ENCODE measurements around the gene CHMP1B. TPM values are rescaled to one million over a fixed set of nuclear protein-coding genes. Genes with fewer than 3 reads are reported as not detected.

CHMP1B gene, protein sequence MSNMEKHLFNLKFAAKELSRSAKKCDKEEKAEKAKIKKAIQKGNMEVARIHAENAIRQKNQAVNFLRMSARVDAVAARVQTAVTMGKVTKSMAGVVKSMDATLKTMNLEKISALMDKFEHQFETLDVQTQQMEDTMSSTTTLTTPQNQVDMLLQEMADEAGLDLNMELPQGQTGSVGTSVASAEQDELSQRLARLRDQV
- total RNA-seq (10 to 100 TPM; 39.0 to 51.4 TPM), polyA plus RNA-seq (ENCODE audit: insufficient read length in 2 of 2) (10 to 100 TPM; 29.8 to 30.0 TPM)
- long read RNA-seq, donor 1, transcript CHMP1B-201 (1 exons, 3,054 nt) = major isoform, 98 of 98 reads
- long read RNA-seq, donor 1, partial matches to known transcripts = 0 of 98 reads
- long read RNA-seq, donor 1, other reads (novel, unspliced or antisense) = 0 of 98 reads
- long read RNA-seq, donor 2, transcript CHMP1B-201 (1 exons, 3,054 nt) = major isoform, 19 of 19 reads
- long read RNA-seq, donor 2, partial matches to known transcripts = 0 of 19 reads
- long read RNA-seq, donor 2, other reads (novel, unspliced or antisense) = 0 of 19 reads
- long read RNA-seq, donor 3, transcript CHMP1B-201 (1 exons, 3,054 nt) = major isoform, 23 of 23 reads
- long read RNA-seq, donor 3, partial matches to known transcripts = 0 of 23 reads
- long read RNA-seq, donor 3, other reads (novel, unspliced or antisense) = 0 of 23 reads
- long read RNA-seq, donor 4, transcript CHMP1B-201 (1 exons, 3,054 nt) = major isoform, 128 of 128 reads
- long read RNA-seq, donor 4, partial matches to known transcripts = 0 of 128 reads
- long read RNA-seq, donor 4, other reads (novel, unspliced or antisense) = 0 of 128 reads

- WGBS (ENCODE audit: insufficient coverage) = under 1% methylated on average over 53 of the region's 53 CpGs
- H3K27me3 ChIP-seq (ENCODE audit: control insufficient read depth, insufficient read depth, low read length) = no peaks in the 10 kb centered on the region
- peak within 1 kb of the TSS; percentile 85 for H3K4me3 ChIP-seq (ENCODE audit: low read depth, low read length)
- peaks cover 6% of the 10 kb centered on the region for H3K36me3 ChIP-seq (ENCODE audit: control insufficient read depth, insufficient read depth, low read length)
- peak within 1 kb of the TSS; percentile 94 for H3K27ac ChIP-seq (ENCODE audit: low read depth, low read length)
- peak; percentile 93 to 99 (median 96) for DNase-seq (ENCODE audit: low read depth in 4 of 6, low spot score in 6 of 6)
- H3K9me3 ChIP-seq (ENCODE audit: control insufficient read depth, insufficient read depth, low read length) = no peaks in the 10 kb centered on the region
- peaks cover 19% of the 10 kb centered on the region for H3K4me1 ChIP-seq (ENCODE audit: control insufficient read depth, insufficient read depth, low read length)
Measured at GRCh38 chr18:11851146-11851805, at the start of gene CHMP1B. Gene CHMP1B, plus strand, starts transcription at chr18:11851413. Its CDS starts 99 bp downstream, at chr18:11851512.

GRCh38 chr18:11801573-11801972, 49.6 kb upstream of the CHMP1B start:
- WGBS (ENCODE audit: insufficient coverage) = 100% methylated on average over 2 of the region's 4 CpGs
- H3K9me3 ChIP-seq (ENCODE audit: control insufficient read depth, insufficient read depth, low read length) = no peaks in the 10 kb centered on the region
- no peak for DNase-seq (ENCODE audit: low read depth in 4 of 6, low spot score in 6 of 6)
- H3K27ac ChIP-seq (ENCODE audit: low read depth, low read length) = no peak overlapping the region
- H3K4me1 ChIP-seq (ENCODE audit: control insufficient read depth, insufficient read depth, low read length) = no peaks in the 10 kb centered on the region
- no peaks in the 10 kb centered on the region for H3K27me3 ChIP-seq (ENCODE audit: control insufficient read depth, insufficient read depth, low read length)
- no peaks in the 10 kb centered on the region for H3K36me3 ChIP-seq (ENCODE audit: control insufficient read depth, insufficient read depth, low read length)
- no peak overlapping the region for H3K4me3 ChIP-seq (ENCODE audit: low read depth, low read length)

DNA sequence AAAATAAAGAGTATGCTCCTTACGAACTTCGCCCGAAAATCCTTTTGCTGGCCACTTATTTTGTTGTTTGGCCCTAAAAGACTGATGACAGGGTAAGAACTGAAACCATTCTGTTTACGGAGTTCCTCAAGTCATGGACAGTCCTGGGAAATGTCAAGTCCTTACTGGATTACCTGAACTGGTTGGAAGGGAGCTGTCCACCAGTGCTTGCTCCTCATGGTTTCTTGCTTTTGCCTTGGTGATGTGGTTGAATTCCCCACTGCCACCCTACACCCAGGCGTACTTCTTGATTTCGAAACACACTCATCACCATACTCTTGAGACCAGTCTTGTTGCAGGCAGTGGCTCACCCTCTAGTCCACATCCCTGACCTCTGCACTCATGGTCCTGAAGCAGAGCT, 49.1 kb upstream of the CHMP1B start:
- H3K27me3 ChIP-seq (ENCODE audit: control insufficient read depth, insufficient read depth, low read length) = no peaks in the 10 kb centered on the region
- H3K4me3 ChIP-seq (ENCODE audit: low read depth, low read length) = no peak overlapping the region
- no peaks in the 10 kb centered on the region for H3K4me1 ChIP-seq (ENCODE audit: control insufficient read depth, insufficient read depth, low read length)
- WGBS (ENCODE audit: insufficient coverage) = 95% methylated on average over 6 of the region's 6 CpGs
- H3K9me3 ChIP-seq (ENCODE audit: control insufficient read depth, insufficient read depth, low read length) = no peaks in the 10 kb centered on the region
- DNase-seq (ENCODE audit: low read depth in 4 of 6, low spot score in 6 of 6) = no peak
- no peaks in the 10 kb centered on the region for H3K36me3 ChIP-seq (ENCODE audit: control insufficient read depth, insufficient read depth, low read length)
- no peak overlapping the region for H3K27ac ChIP-seq (ENCODE audit: low read depth, low read length)

GRCh38 chr18:11802586-11802985, 48.6 kb upstream of the CHMP1B start:
- no peak for DNase-seq (ENCODE audit: low read depth in 4 of 6, low spot score in 6 of 6)
- no peak overlapping the region for H3K27ac ChIP-seq (ENCODE audit: low read depth, low read length)
- no peaks in the 10 kb centered on the region for H3K36me3 ChIP-seq (ENCODE audit: control insufficient read depth, insufficient read depth, low read length)
- WGBS (ENCODE audit: insufficient coverage) = 88% methylated on average over 9 of the region's 10 CpGs
- no peak overlapping the region for H3K4me3 ChIP-seq (ENCODE audit: low read depth, low read length)
- no peaks in the 10 kb centered on the region for H3K9me3 ChIP-seq (ENCODE audit: control insufficient read depth, insufficient read depth, low read length)
- no peaks in the 10 kb centered on the region for H3K4me1 ChIP-seq (ENCODE audit: control insufficient read depth, insufficient read depth, low read length)
- H3K27me3 ChIP-seq (ENCODE audit: control insufficient read depth, insufficient read depth, low read length) = no peaks in the 10 kb centered on the region

DNA sequence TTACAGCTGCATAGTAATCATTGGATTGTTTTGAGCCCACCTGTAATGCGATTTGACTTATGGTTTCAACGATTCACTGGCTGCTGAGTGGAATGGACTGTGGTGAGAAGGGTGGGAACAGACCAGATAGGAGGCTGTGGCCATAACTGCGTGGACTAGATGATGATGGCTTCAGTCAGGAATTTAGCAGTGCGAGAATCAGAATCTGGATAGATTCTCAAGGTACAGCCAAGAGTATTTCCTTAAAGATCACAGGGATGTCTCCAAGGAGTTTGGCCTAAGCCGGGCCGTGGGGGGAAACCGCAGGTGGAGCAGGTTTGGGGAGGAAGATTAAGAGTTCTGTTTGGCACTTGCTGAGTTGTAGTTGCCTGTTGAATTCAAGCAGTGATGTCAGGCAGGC, 44.0 kb upstream of the CHMP1B start:
- WGBS (ENCODE audit: insufficient coverage) = 97% methylated on average over 7 of the region's 7 CpGs

DNA sequence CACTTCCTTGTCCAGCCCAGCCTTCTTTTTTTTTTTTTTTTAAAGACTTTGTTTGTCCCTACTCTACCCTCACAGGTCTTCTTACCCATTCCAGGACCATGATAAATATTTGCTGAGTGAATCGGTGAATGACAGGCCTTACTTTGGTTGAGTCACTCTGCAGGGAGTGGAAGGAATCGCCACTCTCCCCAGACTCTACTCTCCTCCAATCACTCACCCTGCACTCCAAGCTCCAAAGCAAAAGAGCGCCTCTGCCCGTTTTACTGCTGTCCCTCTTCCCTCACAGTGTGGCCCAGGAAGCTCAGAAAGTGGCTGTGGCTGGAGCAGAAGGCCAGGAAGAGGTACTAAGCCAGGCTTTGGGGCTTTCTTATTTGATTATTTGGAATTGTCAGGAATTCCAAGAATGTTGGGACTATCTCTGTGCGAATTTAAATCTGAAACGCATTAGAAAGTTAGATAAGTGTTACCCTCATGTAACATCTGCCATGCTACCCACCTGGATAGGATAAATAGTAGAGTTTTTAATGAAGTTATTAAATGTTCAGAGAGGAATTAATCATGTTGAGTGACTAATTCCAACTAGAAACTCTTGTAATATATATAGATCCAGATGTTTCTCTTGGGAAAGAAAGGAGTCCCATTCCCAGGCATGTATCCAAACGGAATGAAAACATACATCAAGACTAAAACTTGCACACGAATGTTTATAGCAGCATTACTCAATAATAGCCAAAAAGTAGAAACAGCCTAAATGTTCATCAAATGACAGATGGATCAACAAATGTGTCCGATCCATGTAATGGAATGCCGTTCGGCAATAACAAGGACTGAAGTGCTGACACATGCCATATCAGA, 43.0 kb upstream of the CHMP1B start:
- Histone ChIP-seq H3K4me3 (ENCODE audit: low read depth, low read length) (no peak overlapping the region), H3K27ac (ENCODE audit: low read depth, low read length) (no peak overlapping the region), H3K36me3 (ENCODE audit: control insufficient read depth, insufficient read depth, low read length) (peaks cover 5% of the 10 kb centered on the region), H3K4me1 (ENCODE audit: control insufficient read depth, insufficient read depth, low read length) (no peaks in the 10 kb centered on the region), H3K27me3 (ENCODE audit: control insufficient read depth, insufficient read depth, low read length) (no peaks in the 10 kb centered on the region), H3K9me3 (ENCODE audit: control insufficient read depth, insufficient read depth, low read length) (no peaks in the 10 kb centered on the region)
- no peak for DNase-seq (ENCODE audit: low read depth in 4 of 6, low spot score in 6 of 6)
- 74% methylated on average over 7 of the region's 11 CpGs for WGBS (ENCODE audit: insufficient coverage)

More for the DNA sequence above, 44.0 kb upstream of the CHMP1B start:
- H3K36me3 ChIP-seq (ENCODE audit: control insufficient read depth, insufficient read depth, low read length) = peaks cover 5% of the 10 kb centered on the region
- H3K9me3 ChIP-seq (ENCODE audit: control insufficient read depth, insufficient read depth, low read length) = no peaks in the 10 kb centered on the region
- no peak overlapping the region for H3K27ac ChIP-seq (ENCODE audit: low read depth, low read length)
- no peaks in the 10 kb centered on the region for H3K27me3 ChIP-seq (ENCODE audit: control insufficient read depth, insufficient read depth, low read length)
- no peak overlapping the region for H3K4me3 ChIP-seq (ENCODE audit: low read depth, low read length)
- no peaks in the 10 kb centered on the region for H3K4me1 ChIP-seq (ENCODE audit: control insufficient read depth, insufficient read depth, low read length)
- no peak for DNase-seq (ENCODE audit: low read depth in 4 of 6, low spot score in 6 of 6)

GRCh38 chr18:11809895-11810294, 41.3 kb upstream of the CHMP1B start:
- Histone ChIP-seq H3K4me3 (ENCODE audit: low read depth, low read length) (no peak overlapping the region), H3K9me3 (ENCODE audit: control insufficient read depth, insufficient read depth, low read length) (no peaks in the 10 kb centered on the region), H3K4me1 (ENCODE audit: control insufficient read depth, insufficient read depth, low read length) (no peaks in the 10 kb centered on the region), H3K27ac (ENCODE audit: low read depth, low read length) (no peak overlapping the region), H3K27me3 (ENCODE audit: control insufficient read depth, insufficient read depth, low read length) (no peaks in the 10 kb centered on the region), H3K36me3 (ENCODE audit: control insufficient read depth, insufficient read depth, low read length) (peaks cover 5% of the 10 kb centered on the region)
- 83% methylated on average over 2 of the region's 6 CpGs for WGBS (ENCODE audit: insufficient coverage)
- DNase-seq (ENCODE audit: low read depth in 4 of 6, low spot score in 6 of 6) = no peak

- H3K4me1 ChIP-seq (ENCODE audit: control insufficient read depth, insufficient read depth, low read length) = no peaks in the 10 kb centered on the region
- no peak overlapping the region for H3K27ac ChIP-seq (ENCODE audit: low read depth, low read length)
- 93% methylated on average over 3 of the region's 3 CpGs for WGBS (ENCODE audit: insufficient coverage)
- H3K4me3 ChIP-seq (ENCODE audit: low read depth, low read length) = no peak overlapping the region
- DNase-seq (ENCODE audit: low read depth in 4 of 6, low spot score in 6 of 6) = no peak
- peaks cover 5% of the 10 kb centered on the region for H3K36me3 ChIP-seq (ENCODE audit: control insufficient read depth, insufficient read depth, low read length)
- no peaks in the 10 kb centered on the region for H3K27me3 ChIP-seq (ENCODE audit: control insufficient read depth, insufficient read depth, low read length)
- H3K9me3 ChIP-seq (ENCODE audit: control insufficient read depth, insufficient read depth, low read length) = no peaks in the 10 kb centered on the region
Measured at GRCh38 chr18:11810379-11810778, 40.8 kb upstream of the CHMP1B start.

DNA sequence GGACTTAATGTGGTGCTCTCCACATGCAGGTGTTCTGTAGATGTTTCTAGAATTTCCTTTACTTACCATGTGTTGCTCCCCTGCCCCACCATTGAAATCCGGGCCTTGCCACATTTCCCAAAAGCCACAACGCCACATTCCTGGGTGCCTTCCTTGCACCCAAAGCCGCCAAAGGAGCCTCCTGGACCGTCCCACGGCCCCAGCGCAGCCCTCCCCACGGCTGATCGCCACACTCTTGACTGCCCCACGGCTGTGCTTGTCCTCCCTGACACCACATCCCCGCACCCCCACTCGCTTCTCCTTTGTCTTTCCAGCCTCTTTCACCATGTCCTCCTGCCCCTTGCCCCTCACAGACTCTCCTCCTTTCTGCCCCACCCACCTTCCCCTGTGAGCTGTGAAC, 40.2 kb upstream of the CHMP1B start:
- H3K9me3 ChIP-seq (ENCODE audit: control insufficient read depth, insufficient read depth, low read length) = no peaks in the 10 kb centered on the region

More for the DNA sequence above, 40.2 kb upstream of the CHMP1B start:
- Histone ChIP-seq H3K27me3 (ENCODE audit: control insufficient read depth, insufficient read depth, low read length) (no peaks in the 10 kb centered on the region), H3K36me3 (ENCODE audit: control insufficient read depth, insufficient read depth, low read length) (peaks cover 5% of the 10 kb centered on the region), H3K4me1 (ENCODE audit: control insufficient read depth, insufficient read depth, low read length) (no peaks in the 10 kb centered on the region), H3K4me3 (ENCODE audit: low read depth, low read length) (no peak overlapping the region), H3K27ac (ENCODE audit: low read depth, low read length) (no peak overlapping the region)
- no peak for DNase-seq (ENCODE audit: low read depth in 4 of 6, low spot score in 6 of 6)
- 88% methylated on average over 11 of the region's 11 CpGs for WGBS (ENCODE audit: insufficient coverage)
